Measurements from ENCODE around the gene AKR1B1. TPM values are rescaled to one million over a fixed set of nuclear protein-coding genes. Genes with fewer than 3 reads are reported as not detected.

Gene AKR1B1
- 96.0 and 99.8 TPM in 2 replicates for total RNA-seq
- long read RNA-seq, transcript AKR1B1-201 (10 exons, 1,409 nt) = major isoform, 193 of 221 reads
- long read RNA-seq, partial matches to known transcripts = 8 of 221 reads
- long read RNA-seq, other reads (novel, unspliced or antisense) = 16 of 221 reads

DNA sequence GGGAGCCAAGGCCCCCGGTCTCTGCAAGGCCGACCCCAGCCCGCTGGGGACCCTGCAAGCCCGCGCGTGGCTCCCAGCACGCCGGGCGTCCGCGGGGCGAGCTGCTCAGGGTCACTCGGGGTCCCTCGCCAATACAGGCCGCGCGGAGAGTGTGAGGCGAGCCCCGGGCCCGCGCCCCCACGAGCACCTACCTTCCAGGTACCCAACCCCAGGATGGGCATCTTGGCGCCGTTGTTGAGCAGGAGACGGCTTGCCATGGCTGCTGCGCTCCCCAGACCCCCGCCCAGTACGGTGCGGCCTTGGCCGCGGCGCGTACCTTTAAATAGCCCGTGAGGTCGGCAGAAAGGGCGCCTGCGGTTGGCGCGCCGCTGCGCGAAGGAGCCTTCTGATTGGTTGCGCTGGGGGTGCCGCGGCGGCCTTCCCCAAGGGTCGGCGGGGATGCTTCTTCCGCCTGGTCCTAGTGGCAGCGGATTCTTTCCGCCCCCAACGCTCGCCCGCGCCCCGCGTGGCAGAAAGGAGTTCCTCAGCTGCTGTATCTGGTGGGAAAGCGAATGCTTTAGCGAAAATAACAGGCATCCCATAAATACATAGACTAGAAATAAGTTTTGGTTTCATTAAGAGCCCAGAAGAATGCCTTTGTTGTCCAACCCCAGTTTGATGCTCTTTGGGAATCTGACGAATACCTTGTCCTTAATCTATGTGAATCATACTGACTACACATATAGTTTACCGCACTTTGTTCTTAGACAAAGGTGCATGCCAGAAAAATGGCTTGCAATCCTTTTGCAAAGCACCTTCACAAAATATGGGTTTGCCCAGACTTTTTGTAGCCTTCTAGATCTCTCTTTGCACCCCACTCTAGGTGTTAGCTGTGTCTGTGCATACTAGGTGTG lies at the start of gene AKR1B1:
Gene AKR1B1 (minus strand): TSS at position 295 of the 893 bp plus-strand sequence. CDS start 38 bp downstream, at position 257.
- Mint-ChIP-seq H3K27ac (peak within 1 kb of the TSS; percentile 78), H3K27me3 (peaks cover 4% of the 10 kb centered on the region), H3K4me3 (ENCODE audit: low read depth) (peak within 1 kb of the TSS; percentile 80), H3K4me1 (ENCODE audit: low read depth) (peaks cover 13% of the 10 kb centered on the region), H3K9me3 (ENCODE audit: low read depth) (peaks cover 1% of the 10 kb centered on the region), H3K36me3 (ENCODE audit: insufficient read depth) (peaks cover 6% of the 10 kb centered on the region)
- TF ChIP-seq, protein P1, sequence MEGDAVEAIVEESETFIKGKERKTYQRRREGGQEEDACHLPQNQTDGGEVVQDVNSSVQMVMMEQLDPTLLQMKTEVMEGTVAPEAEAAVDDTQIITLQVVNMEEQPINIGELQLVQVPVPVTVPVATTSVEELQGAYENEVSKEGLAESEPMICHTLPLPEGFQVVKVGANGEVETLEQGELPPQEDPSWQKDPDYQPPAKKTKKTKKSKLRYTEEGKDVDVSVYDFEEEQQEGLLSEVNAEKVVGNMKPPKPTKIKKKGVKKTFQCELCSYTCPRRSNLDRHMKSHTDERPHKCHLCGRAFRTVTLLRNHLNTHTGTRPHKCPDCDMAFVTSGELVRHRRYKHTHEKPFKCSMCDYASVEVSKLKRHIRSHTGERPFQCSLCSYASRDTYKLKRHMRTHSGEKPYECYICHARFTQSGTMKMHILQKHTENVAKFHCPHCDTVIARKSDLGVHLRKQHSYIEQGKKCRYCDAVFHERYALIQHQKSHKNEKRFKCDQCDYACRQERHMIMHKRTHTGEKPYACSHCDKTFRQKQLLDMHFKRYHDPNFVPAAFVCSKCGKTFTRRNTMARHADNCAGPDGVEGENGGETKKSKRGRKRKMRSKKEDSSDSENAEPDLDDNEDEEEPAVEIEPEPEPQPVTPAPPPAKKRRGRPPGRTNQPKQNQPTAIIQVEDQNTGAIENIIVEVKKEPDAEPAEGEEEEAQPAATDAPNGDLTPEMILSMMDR (IDR thresholded peaks at IDR 0.05; ENCODE audit: unreplicated experiment) = peak; percentile 66
- DNase-seq (ENCODE audit: low spot score, unreplicated experiment) = peak; percentile 88

DNA sequence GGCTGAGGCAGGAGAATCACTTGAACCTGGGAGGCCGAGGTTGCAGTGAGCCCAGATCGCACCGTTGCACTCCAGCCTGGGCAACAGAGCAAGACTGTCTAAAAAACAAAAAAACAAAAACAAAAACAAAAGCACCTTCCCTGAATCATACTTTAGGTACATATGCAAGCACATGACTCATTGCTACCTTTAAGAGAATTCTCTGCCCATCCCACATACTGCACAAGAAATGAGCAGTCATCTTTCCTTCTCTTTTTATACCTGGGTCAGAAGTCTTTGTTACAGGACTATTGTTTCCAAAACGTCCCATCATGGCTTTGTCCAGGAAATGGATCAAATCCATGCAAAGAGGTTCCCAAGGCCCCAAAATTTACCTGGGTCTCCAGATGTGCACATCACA lies 47.0 kb upstream of the AKR1B1 start:
- no peak overlapping the region for H3K27ac Mint-ChIP-seq
- TF ChIP-seq, protein P1 (IDR thresholded peaks at IDR 0.05; ENCODE audit: unreplicated experiment) = no peak
- no peaks in the 10 kb centered on the region for H3K4me1 Mint-ChIP-seq (ENCODE audit: low read depth)
- no peaks in the 10 kb centered on the region for H3K9me3 Mint-ChIP-seq (ENCODE audit: low read depth)
- no peaks in the 10 kb centered on the region for H3K36me3 Mint-ChIP-seq (ENCODE audit: insufficient read depth)
- no peaks in the 10 kb centered on the region for H3K27me3 Mint-ChIP-seq
- no peak overlapping the region for H3K4me3 Mint-ChIP-seq (ENCODE audit: low read depth)
- DNase-seq (ENCODE audit: low spot score, unreplicated experiment) = no peak

DNA sequence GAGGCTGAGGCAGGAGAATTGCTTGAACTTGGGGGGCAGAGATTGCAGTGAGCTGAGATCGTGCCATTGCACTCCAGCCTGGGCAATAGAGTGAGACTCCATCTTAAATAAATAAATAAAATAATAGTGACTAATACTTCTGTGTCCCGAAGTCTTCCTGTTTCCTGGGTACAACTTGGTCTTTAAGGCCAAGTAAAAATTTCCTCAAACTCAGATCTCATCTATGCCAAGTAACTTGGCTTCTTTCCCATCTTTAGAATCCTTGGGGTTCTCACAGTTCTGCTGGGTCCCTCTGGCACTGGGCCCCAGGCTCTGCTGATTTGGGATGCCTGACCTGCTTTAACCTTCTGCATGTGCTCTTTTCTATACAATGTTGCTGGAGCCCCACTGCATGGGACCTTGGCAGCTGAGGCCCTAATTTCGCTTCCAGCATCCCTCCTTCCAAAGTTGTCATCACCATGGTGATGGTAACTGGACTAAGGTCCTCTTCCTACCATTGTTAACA lies 45.8 kb upstream of the AKR1B1 start:
- Mint-ChIP-seq H3K9me3 (ENCODE audit: low read depth) (no peaks in the 10 kb centered on the region), H3K4me1 (ENCODE audit: low read depth) (no peaks in the 10 kb centered on the region), H3K27me3 (no peaks in the 10 kb centered on the region), H3K36me3 (ENCODE audit: insufficient read depth) (no peaks in the 10 kb centered on the region), H3K27ac (no peak overlapping the region), H3K4me3 (ENCODE audit: low read depth) (no peak overlapping the region)
- DNase-seq (ENCODE audit: low spot score, unreplicated experiment) = no peak
- TF ChIP-seq, protein P1 (IDR thresholded peaks at IDR 0.05; ENCODE audit: unreplicated experiment) = no peak

DNA sequence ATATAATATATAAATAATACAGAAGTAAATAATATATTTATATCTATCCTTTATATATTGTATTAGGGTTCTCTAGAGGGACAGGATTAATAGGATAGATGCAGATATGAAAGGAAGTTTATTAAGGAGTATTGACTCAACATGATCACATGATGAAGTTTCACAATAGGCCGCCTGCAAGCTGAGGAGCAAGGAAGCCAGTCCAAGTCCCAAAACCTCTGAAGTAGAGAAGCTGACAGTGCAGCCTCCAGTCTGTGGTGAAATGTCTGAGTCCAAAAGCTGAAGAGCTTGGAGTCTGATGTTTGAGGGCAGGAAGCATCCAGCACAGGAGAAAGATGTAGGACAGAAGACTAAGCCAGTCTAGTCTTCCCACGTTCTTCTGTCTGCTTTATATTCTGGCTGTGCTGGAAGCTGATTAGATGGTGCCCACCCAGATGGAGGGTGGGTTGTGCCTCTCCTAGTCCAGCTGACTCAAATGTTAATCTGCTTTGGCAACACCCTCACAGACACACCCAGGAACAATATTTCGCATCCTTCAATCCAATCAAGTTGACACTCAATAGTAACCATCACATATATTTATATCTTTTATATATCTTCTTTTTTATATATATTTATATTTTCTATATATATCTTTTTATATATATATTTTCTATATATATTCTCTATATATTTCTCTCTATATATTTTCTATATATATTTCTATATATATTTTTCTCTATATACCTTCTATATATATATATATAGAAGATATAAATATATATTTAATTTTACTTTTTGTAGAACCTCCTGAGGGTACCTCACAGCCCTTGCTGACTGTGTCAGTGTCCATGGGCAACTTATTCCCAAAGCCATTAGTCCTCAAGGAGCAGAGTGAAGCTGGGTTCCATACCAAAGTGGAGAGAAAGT lies 43.8 kb upstream of the AKR1B1 start:
- Mint-ChIP-seq H3K36me3 (ENCODE audit: insufficient read depth) (no peaks in the 10 kb centered on the region), H3K9me3 (ENCODE audit: low read depth) (no peaks in the 10 kb centered on the region), H3K27ac (no peak overlapping the region), H3K27me3 (no peaks in the 10 kb centered on the region), H3K4me3 (ENCODE audit: low read depth) (no peak overlapping the region), H3K4me1 (ENCODE audit: low read depth) (no peaks in the 10 kb centered on the region)
- TF ChIP-seq, protein P1 (IDR thresholded peaks at IDR 0.05; ENCODE audit: unreplicated experiment) = no peak
- no peak for DNase-seq (ENCODE audit: low spot score, unreplicated experiment)

DNA sequence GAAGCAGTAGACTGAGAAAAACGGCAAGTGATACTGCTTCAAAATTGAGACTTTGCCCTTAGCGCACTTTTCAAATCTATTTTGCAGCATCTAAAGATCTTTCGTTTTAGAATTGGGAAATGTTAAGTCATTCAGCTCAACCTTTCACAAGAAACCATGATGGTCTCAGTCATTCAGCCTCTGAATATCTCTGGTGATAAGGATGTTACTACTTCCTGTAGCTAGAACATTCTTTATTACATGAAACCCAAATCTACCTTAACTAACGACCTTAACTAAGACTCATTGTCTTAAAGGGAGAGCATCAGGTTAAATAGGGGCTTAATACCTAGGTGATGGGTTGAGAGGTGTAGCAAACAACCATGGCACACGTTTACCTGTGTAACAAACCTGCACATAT lies 42.1 kb upstream of the AKR1B1 start:
- H3K27me3 Mint-ChIP-seq = no peaks in the 10 kb centered on the region
- H3K9me3 Mint-ChIP-seq (ENCODE audit: low read depth) = no peaks in the 10 kb centered on the region
- DNase-seq (ENCODE audit: low spot score, unreplicated experiment) = no peak
- H3K36me3 Mint-ChIP-seq (ENCODE audit: insufficient read depth) = no peaks in the 10 kb centered on the region
- no peaks in the 10 kb centered on the region for H3K4me1 Mint-ChIP-seq (ENCODE audit: low read depth)
- H3K27ac Mint-ChIP-seq = no peak overlapping the region
- TF ChIP-seq, protein P1 (IDR thresholded peaks at IDR 0.05; ENCODE audit: unreplicated experiment) = no peak
- H3K4me3 Mint-ChIP-seq (ENCODE audit: low read depth) = no peak overlapping the region
